Activated T-cell treated with anti-CD3 and anti-CD28 coated beads for 48 hours (primary cell): ENCODE data around the gene SRRM1.
"Not testable (repeated sequence)": the region's sequence is repeated elsewhere in the genome, so short reads cannot be mapped to it uniquely, and the experiment has no call there.

Source experiments
- DNase-seq: peaks from one replicate; pipeline ENCODE4 v3.0.0-alpha.2; 2020; ENCODE audit warnings: low read depth

The SRRM1 gene

DNA sequence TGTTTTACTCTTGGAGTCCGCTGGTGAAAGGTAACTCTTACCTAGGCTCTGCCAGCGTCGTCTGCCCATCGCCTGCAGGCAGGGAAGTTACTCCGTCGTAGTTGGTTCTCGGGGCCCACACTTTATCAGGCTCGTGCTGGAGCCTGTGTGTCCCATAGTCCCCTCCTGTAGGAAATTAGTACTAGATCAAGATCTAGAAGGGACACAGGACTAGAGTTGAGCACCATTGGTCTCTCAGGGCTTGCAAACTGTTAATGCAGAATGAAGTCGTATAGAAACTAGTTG, 940 bp downstream of the SRRM1 start:
- no peak for DNase-seq

- no peak for DNase-seq
These were observed 5.8 kb downstream of the SRRM1 start for GRCh38 chr1:24648919-24649318.

DNA sequence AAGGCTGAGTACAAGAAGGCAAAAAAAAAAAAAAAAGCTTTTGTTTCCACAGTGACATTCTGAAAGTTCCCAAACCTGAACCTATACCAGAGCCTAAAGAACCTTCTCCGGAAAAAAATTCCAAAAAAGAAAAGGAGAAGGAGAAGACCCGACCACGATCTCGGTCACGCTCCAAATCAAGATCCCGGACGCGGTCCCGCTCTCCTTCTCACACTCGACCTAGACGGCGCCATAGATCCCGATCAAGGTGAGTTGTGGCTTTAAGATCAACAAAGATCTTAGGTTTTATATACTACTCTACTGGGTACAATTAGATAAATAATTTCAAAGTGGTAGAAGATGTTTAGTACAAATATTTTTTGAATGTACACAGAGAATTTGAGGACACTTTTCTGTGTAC, 9.3 kb downstream of the SRRM1 start:
- no peak for DNase-seq

DNA sequence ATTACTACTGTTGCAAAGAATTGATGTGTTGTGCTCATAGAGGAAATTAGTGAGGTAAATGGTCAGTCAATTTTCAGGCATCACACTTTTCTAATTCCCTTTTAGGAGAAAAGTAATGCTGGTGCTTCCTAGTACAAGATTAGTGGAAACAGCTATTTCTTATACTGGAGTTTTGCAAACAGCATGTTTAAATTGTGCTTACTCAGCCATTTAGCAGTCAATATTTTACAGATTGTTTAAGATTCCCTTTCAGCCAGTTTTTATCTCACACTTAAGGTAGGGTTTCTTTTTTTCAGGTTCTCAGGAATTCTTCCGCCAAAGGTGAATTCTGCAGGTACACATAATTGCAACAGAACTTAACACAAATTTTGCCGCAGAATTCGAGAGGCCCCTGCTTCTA, 10.9 kb downstream of the SRRM1 start:
- DNase-seq, result no peak

- DNase-seq, result no peak
These were observed 12.9 kb downstream of the SRRM1 start for GRCh38 chr1:24656046-24656445.

DNA sequence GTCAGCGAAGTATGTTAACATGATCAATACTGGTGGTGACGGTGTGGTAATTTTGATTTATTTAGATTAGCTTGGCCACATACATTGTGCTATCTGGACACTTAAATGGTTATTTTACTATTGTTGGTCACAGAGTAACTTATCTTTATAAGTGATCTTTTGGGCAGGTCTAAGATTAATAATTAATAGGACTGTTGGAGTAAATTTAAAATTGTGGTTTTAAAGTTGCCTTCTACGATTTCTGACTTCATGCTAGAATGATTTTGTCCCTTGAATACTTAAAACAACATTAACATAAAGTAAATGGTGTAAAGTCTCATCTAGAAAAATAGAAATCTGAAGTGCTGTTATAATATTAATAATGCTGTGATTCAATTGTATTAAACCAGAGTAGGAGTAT, 14.7 kb downstream of the SRRM1 start:
- DNase-seq, result no peak

DNA sequence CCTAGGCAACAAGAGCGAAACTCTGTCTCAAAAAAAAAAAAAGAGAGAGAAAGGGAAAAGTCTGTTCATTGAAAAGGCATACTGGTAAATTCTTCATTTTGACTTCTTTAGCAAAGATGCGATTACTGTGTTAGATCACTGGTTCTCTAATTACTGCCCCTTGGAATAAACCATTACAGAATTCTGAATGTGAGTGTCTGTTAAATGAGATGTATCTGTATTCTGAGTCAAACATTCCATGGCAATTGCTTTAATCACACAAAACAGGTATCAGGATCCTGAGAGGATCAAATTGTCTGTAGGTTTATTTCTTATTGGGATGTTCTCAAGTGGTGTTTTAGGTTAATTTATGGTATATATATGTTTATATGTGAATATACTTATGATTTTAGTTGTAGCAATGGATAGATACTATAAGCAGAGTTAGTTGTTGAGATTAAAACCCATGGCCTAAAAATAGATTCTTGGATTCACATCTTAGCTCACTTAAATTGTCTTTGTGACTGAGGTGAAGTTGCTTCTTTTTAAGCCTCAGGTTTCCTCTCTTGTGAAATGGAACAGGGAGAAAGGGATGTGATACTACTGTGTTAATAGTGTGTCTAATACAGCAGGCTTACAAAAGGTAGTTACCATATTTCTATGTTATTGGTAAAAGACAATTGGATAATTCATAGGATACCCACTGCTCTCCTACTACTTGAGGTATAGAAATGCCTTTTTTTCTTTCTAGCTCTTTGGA, 16.2 kb downstream of the SRRM1 start:
- DNase-seq, result no peak

GRCh38 chr1:24659993-24660665, 17.0 kb downstream of the SRRM1 start:
- no peak for DNase-seq

DNA sequence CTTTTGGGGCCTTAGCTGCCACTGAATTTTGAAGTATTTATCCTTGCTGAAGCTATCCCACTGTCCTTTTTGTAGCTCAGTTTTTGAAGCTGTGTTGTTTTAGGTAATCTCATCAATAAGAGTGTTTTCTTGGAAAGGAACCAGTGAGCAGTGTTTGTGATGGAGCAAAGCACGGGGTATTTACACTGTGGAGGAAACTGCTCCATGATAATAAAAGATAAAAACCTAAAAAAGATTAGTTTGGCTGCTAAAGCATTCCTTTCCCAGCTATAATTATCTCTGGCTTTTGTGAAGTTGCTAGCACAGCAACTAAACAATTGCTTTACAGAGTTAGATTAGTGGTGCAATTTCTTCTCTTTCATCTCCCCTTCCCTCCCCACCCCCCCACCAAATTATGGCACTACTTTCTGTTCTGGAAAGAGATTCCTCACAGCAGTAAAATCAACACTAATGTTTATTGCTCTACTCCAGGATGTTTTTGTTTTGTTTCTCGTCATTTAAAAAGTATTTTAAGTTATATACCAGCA, 21.5 kb downstream of the SRRM1 start:
- no peak for DNase-seq

- no peak for DNase-seq
These were observed 23.7 kb downstream of the SRRM1 start for GRCh38 chr1:24666794-24667193.

DNA sequence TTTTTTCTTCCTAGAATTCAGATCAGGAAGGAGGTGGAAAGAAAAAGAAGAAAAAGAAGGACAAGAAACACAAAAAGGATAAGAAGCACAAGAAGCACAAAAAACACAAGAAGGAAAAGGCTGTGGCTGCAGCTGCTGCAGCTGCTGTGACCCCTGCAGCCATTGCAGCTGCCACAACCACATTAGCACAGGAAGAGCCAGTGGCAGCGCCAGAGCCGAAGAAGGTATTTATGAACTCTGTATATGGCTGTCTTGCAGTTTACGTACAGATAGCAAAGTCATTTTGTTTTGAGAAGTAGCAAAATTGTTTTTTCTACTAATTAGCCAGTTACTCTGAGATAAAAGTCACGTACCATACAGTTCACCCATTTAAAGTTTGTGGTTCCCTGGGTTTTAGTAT, 28.3 kb downstream of the SRRM1 start:
- DNase-seq, result not testable (repeated sequence)

DNA sequence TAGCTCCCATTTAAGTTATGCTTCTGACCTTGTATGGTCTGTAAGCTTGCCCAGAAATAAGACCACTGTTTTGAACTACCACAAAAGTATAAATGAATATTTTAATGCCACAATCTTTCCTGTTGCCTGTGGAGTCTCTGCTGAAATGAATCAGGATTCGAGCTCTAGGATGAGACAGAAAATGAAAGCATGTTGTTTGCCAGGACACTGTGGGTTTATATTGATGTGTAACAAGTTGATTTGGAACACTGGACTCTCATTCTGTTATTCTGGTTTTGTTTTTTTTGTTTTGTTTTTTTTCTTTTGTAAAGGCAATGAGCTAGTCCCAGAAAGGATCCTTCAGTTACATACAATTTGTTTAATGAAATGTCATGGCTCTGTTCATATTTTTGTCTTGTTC, 29.6 kb downstream of the SRRM1 start:
- not testable (repeated sequence) for DNase-seq

GRCh38 chr1:24673341-24673740, 30.2 kb downstream of the SRRM1 start:
- DNase-seq, result no peak

DNA sequence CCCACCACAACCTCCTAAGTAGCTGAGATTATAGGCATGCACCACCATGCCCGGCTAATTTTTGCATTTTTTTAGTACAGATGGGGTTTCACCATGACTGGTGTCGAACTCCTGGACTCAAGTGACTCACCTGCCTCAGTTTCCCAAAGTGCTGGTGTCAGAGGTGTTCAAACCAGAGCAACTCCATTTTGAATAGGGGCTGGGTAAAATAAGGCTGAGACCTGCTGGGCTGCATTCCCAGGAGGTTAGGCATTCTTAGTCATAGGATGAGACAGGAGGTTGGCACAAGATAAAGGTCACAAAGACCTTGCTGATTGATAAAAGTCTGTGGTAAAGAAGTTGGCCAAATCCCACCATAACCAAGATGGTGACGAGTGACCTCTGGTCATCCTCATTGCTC, 35.3 kb downstream of the SRRM1 start:
- DNase-seq, result not testable (repeated sequence)

GRCh38 chr1:24679725-24680124, 36.6 kb downstream of the SRRM1 start:
- DNase-seq, result no peak

- DNase-seq, result no peak
These were observed 40.6 kb downstream of the SRRM1 start for GRCh38 chr1:24683713-24684162.

GRCh38 chr1:24688033-24688432, 44.9 kb downstream of the SRRM1 start:
- DNase-seq, result no peak

- DNase-seq, result peak; percentile 57
These were observed 45.6 kb downstream of the SRRM1 start for GRCh38 chr1:24688621-24689195.

- no peak for DNase-seq
These were observed 47.9 kb downstream of the SRRM1 start for GRCh38 chr1:24691051-24691450.

- no peak for DNase-seq
These were observed 49.4 kb downstream of the SRRM1 start for GRCh38 chr1:24692351-24692980.

DNA sequence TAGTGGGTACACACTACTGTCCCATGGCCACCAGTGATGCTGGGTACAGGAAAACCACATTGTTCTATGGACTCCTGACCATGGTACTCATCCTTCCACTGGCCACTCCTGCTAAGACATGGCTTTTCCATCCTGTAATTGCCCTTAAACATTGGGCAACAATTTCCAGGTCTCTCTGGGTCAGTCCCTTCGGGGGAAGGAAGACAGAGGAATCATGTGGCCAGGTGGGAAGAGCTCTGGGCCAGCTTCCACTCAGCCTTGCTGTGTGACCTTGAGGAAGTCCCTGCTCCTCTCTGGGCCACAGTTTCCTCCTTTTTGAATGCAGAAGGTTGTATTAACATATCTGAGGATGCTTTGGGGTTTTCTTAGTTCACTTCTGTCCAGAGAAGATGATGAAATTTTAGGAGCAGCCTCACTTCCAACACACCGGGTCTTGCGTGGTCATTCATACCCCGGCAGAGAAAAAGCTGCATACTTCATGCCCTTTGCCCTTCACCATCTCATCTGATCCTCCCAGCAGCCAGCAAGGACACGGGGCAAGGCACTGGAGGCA, 50.8 kb downstream of the SRRM1 start:
- no peak for DNase-seq

DNA sequence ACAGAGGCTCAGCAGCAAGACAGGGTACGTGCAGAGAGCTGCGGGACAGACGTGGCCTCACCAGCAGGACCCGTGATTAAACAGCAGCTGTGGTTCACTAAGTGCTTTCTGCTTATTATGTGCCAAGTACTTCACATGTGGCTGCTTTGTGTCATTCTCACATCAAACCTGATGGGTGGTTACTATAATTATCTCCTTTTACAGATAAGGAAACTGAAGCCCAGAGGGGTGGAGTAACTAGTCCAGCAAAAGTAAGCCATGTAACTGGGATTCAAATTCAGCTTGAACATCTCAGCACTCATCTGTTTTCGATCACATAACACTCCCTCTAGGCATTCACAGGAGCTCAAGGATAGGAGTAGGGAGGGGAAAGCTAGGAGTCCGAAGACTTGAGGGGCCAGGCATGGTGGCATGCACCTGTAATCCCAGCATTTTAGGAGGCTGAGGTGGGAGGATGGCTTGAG, 51.3 kb downstream of the SRRM1 start:
- DNase-seq, result no peak
